C4-2B (cell line): ENCODE data around the gene MYO1D.
A peak's percentile ranks its signal among the peaks of the same experiment; 100 is the strongest.
"Not testable (repeated sequence)": the region's sequence is repeated elsewhere in the genome, so short reads cannot be mapped to it uniquely, and the experiment has no call there.

Experiments used
- H3K27ac ChIP-seq: fragments of 450-650 bp; 2 replicates; pipeline ENCODE4 v1.5.1; 2017
- ZFX ChIP-seq: fragments of 450-650 bp; IDR thresholded peaks from 2 replicates; pipeline ENCODE4 v1.6.1; 2017
- TF ChIP-seq, protein P1 (sequence below): fragments of 450-650 bp; conservative IDR thresholded peaks from 2 replicates; pipeline ENCODE4 v1.5.1; 2017; ENCODE audit warnings: mild to moderate bottlenecking

MYO1D gene

DNA sequence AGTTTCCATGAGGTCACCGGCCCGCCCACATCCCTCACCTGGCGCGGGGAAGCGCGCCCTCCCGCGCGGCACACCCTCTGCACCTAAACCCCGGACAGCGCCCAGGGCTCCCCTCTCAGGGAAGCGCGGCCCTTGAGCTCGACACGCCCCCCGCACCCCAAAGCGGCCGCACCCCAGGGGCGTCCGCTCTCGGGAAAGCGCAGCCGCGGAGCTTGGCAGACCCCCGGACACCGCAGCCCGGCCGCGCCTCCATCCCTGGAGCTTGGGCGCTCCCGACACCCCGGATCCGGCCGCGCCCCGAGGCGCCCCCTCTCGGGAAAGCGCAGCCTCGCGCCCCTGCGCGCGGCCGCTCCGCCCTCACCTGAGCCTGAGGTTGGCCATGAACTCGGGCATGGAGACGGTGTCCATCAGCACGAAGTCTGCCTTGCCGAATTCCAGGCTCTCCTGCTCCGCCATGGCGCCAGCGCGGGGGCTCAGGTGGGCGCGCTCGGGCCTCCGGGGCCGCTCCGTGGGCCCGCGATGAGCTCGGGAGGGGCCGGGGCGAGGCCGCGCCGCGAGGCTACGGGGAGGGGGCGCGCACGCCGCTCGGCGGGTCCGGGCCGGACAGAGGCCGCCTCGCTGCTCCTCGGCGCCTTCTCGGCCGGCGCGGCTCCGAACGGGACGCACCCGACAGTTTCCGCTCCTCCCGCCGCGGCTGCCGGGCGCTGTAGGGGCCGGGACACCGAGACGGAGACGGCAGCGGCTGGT, at the start of gene MYO1D:
Gene MYO1D (minus strand): TSS at position 708 of the 747 bp plus-strand sequence. CDS start 252 bp downstream, at position 456.
- H3K27ac ChIP-seq: peak within 1 kb of the TSS; percentile 83
- TF ChIP-seq ZFX: peak; percentile 42; the same call in 1 of the 2 replicates
- TF ChIP-seq, protein P1, sequence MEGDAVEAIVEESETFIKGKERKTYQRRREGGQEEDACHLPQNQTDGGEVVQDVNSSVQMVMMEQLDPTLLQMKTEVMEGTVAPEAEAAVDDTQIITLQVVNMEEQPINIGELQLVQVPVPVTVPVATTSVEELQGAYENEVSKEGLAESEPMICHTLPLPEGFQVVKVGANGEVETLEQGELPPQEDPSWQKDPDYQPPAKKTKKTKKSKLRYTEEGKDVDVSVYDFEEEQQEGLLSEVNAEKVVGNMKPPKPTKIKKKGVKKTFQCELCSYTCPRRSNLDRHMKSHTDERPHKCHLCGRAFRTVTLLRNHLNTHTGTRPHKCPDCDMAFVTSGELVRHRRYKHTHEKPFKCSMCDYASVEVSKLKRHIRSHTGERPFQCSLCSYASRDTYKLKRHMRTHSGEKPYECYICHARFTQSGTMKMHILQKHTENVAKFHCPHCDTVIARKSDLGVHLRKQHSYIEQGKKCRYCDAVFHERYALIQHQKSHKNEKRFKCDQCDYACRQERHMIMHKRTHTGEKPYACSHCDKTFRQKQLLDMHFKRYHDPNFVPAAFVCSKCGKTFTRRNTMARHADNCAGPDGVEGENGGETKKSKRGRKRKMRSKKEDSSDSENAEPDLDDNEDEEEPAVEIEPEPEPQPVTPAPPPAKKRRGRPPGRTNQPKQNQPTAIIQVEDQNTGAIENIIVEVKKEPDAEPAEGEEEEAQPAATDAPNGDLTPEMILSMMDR: no peak

DNA sequence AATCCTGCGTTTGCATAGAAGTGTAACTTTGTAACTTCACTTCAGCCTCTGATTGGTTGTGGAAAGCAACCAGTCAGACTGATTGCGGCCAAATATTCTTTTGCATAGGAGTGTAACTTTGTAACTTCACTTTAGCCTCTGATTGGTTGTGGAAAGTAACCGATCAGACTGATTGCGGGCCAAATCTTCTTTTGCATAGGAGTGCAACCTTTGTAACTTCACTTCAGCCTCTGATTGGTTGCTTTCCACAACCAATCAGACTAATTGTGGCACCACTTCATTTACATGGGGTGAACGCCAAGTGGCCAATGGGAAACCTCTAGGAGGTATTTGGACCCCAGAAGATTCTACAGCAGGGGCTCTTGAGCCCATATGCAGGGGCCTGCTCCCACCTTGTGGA, 49.3 kb upstream of the MYO1D start:
- TF ChIP-seq, protein P1: no peak
- no peak for TF ChIP-seq ZFX
- no peak overlapping the region for H3K27ac ChIP-seq

DNA sequence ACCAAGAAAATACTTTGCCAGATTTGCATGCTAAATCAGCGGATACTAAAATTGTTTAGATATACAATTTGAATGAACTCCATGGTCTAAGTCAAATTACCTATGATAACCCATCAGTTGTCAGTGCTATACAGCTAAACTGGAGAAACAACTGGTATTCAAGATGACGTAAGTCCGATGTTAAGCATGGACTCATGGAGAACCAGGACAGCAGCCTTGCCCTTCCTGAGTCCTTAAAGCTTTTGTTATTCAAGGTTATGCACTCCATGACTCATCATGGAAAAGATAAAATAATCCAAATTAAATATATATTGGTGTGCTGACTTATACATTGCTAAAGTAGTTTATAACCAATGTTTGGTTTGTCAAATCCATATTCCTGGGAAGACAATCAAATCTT, 47.0 kb upstream of the MYO1D start:
- not testable (repeated sequence) for H3K27ac ChIP-seq

DNA sequence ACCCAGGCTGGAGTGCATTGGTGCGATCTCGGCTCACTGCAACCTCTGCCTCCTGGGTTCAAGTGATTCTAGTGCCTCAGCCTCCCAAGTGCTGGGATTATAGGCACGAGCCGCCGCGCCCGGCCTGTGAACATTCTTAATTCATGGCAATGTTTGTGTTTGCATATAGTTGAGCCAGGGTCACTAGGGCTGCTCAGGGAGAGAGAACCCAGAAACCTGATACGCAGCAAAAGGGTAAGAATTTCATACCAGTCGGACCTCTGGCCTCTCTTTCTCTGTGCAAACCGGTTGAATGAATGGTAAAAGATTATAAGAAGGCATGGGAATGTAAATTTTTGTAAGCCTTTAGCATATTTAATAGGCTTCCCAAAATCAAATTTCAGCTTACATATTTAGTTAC, 44.1 kb upstream of the MYO1D start:
- H3K27ac ChIP-seq: no peak overlapping the region
- no peak for TF ChIP-seq ZFX
- TF ChIP-seq, protein P1: no peak

DNA sequence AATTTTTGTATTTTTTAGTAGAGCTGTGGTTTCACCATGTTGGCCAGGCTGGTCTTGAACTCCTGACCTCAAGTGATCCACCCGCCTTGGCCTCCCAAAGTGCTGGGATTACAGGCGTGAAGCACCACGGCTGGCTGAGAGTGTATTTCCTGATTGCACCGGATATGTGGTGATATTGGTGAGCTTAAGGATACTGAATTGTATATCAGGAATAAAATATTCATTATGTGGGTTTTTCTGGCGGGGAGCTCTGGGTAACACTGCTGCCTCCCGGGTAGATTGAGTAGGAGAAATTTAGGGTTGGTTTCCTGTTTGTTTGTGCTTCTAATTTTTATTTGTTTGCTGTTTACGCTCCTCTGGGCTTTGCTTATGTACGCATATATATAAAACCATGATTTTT, 43.4 kb upstream of the MYO1D start:
- H3K27ac ChIP-seq: no peak overlapping the region
- TF ChIP-seq, protein P1: no peak
- no peak for TF ChIP-seq ZFX

DNA sequence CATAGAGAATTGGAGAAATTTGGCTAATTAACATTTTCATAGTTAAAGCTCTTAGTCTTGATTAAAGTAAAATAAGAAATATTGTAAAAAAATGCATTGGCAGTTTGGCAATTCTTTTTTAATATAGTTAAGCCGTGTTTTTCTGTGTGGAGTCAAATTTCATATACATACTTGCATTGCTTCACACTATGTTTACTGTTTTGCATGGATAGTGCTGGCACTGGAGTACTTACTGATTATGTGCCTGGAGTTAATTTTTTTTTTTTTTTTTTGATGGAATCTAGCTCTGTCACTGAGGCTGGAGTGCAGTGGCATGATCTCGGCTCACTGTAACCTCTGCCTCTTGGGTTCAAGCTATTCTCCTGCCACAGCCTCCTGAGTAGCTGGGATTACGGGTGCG, 43.0 kb upstream of the MYO1D start:
- not testable (repeated sequence) for H3K27ac ChIP-seq

DNA sequence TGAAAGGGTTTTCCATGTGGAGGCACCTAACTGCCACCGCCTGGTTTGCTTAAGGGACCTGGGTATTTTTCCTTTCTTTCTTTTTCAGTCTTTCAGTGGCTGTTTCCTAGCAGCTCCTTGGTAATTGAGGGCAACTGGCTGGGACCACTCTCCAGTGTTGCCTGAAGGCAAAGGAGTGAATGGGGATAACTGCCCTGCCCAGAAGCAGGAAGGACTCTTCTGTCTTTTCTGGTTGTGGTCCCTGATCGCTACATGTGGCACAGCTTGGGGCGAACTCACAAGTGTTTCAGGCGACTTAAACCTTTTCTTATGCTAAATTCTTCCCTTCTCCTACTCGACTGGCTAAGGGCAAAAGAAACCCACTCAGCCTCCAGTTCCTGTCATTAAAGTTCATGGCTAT, 40.9 kb upstream of the MYO1D start:
- TF ChIP-seq ZFX: no peak
- TF ChIP-seq, protein P1: no peak
- no peak overlapping the region for H3K27ac ChIP-seq

DNA sequence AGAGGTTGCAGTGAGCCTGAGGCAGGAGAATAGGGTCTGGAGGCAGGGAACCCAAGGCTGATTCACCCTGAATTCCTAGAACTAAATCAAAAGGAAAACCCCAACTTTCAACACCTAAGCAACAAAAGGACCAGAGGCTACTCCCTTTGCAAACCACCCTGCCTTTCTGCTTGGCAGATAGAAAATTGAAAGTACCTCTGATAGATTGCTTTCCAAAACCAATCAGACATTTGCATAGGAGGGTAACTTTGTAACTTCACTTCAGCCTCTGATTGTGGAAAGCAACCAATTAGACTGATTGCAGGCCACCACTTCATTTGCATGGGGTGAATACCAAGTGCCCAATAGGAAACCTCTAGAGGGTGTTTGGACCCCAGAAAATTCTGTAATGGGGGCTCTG, 40.2 kb upstream of the MYO1D start:
- TF ChIP-seq ZFX: no peak
- TF ChIP-seq, protein P1: no peak
- H3K27ac ChIP-seq: no peak overlapping the region
